ENCODE measurements around the gene TGM4. TPM values are rescaled to one million over a fixed set of nuclear protein-coding genes. Genes with fewer than 3 reads are reported as not detected.

TGM4 gene
- total and polyA plus RNA-seq, 2 donors (not counting 1 experiment from before 2014, with no cell fraction given), result not detected

GRCh38 chr3:44842376-44842775, 32.0 kb upstream of the TGM4 start:
- H3K4me3 Mint-ChIP-seq, result no peak overlapping the region
- no peaks in the 10 kb centered on the region for H3K27me3 Mint-ChIP-seq
- TF ChIP-seq EZH2 (IDR thresholded peaks at IDR 0.05; ENCODE audit: borderline replicate concordance, insufficient read depth, low read depth, low read length, poor library complexity, severe bottlenecking), result no peak
- ChIA-PET CTCF (no interaction called here), POLR2A (no interaction called here)
- Histone ChIP-seq H3K79me2 (ENCODE audit: control insufficient read depth, insufficient read depth, low read length) (no peaks in the 10 kb centered on the region), H3K36me3 (replicated peaks in 1 of 2; ENCODE audit: control extremely low read depth in 1 of 2, control insufficient read depth in 1 of 2, extremely low read depth in 1 of 2, insufficient read depth in 2 of 2, low read length in 1 of 2) (no peaks in the 10 kb centered on the region), H3K9ac (ENCODE audit: low read length) (no peak overlapping the region), H3K27me3 (replicated peaks in 1 of 4; ENCODE audit: control extremely low read depth in 1 of 4, control insufficient read depth in 3 of 4, insufficient read depth in 4 of 4, low read length in 3 of 4) (no peaks in the 10 kb centered on the region), H2AFZ (ENCODE audit: insufficient read depth, low read depth, low read length, poor library complexity, severe bottlenecking) (no peak overlapping the region), H3K4me2 (replicated peaks; ENCODE audit: low read depth, low read length, poor library complexity, severe bottlenecking) (no peak overlapping the region), H3K27ac (ENCODE audit: low read length in 2 of 2) (no peak overlapping the region), H3K4me1 (ENCODE audit: control insufficient read depth in 2 of 2, insufficient read depth in 2 of 2, low read length in 2 of 2) (no peaks in the 10 kb centered on the region), H3K9me3 (ENCODE audit: control extremely low read depth in 1 of 3, control insufficient read depth in 2 of 3, insufficient read depth in 1 of 3, low read length in 2 of 3) (peaks cover 1 to 8% (median 6%) of the 10 kb centered on the region in 3 donors), H4K20me1 (ENCODE audit: control insufficient read depth, insufficient read depth, low read length, poor library complexity, severe bottlenecking) (no peaks in the 10 kb centered on the region), H3K4me3 (ENCODE audit: control extremely low read depth in 1 of 5, extremely low read depth in 1 of 5, insufficient read depth in 1 of 5, low read depth in 2 of 5, low read length in 4 of 5) (no peak overlapping the region)
- WGBS (ENCODE audit: insufficient coverage), result no CpG with 5 or more reads among the region's 2 CpGs
- intact Hi-C loops (cut with micrococcal nuclease), result no loop called here
- no peak overlapping the region for H3K27ac Mint-ChIP-seq
- no peak for DNase-seq
- peaks cover 2% of the 10 kb centered on the region for H3K9me3 Mint-ChIP-seq (ENCODE audit: insufficient read depth)
- H3K4me1 Mint-ChIP-seq, result no peaks in the 10 kb centered on the region
- ATAC-seq (ENCODE audit: low read depth), result no peak

- no peaks in the 10 kb centered on the region for H3K9me3 Mint-ChIP-seq (ENCODE audit: insufficient read depth)
- TF ChIP-seq CTCF (IDR thresholded peaks at IDR 0.05) (no peak), EZH2 (IDR thresholded peaks at IDR 0.05; ENCODE audit: borderline replicate concordance, insufficient read depth, low read depth, low read length, poor library complexity, severe bottlenecking) (no peak)
- no peak overlapping the region for H3K4me2 ChIP-seq (replicated peaks; ENCODE audit: low read depth, low read length, poor library complexity, severe bottlenecking)
These were observed 28.6 kb upstream of the TGM4 start for GRCh38 chr3:44845528-44846520.

More at GRCh38 chr3:44845528-44846520, 28.6 kb upstream of the TGM4 start:
- Histone ChIP-seq H3K4me1 (ENCODE audit: control insufficient read depth in 2 of 2, insufficient read depth in 2 of 2, low read length in 2 of 2) (peaks cover 0 to 4% of the 10 kb centered on the region in 2 donors), H3K9ac (ENCODE audit: low read length) (no peak overlapping the region), H3K79me2 (ENCODE audit: control insufficient read depth, insufficient read depth, low read length) (no peaks in the 10 kb centered on the region), H4K20me1 (ENCODE audit: control insufficient read depth, insufficient read depth, low read length, poor library complexity, severe bottlenecking) (no peaks in the 10 kb centered on the region), H3K36me3 (replicated peaks in 1 of 2; ENCODE audit: control extremely low read depth in 1 of 2, control insufficient read depth in 1 of 2, extremely low read depth in 1 of 2, insufficient read depth in 2 of 2, low read length in 1 of 2) (no peaks in the 10 kb centered on the region), H3K9me3 (ENCODE audit: control extremely low read depth in 1 of 3, control insufficient read depth in 2 of 3, insufficient read depth in 1 of 3, low read length in 2 of 3) (no peaks in the 10 kb centered on the region), H3K4me3 (ENCODE audit: control extremely low read depth in 1 of 5, extremely low read depth in 1 of 5, insufficient read depth in 1 of 5, low read depth in 2 of 5, low read length in 4 of 5) (no peak overlapping the region), H2AFZ (ENCODE audit: insufficient read depth, low read depth, low read length, poor library complexity, severe bottlenecking) (no peak overlapping the region), H3K27me3 (replicated peaks in 1 of 4; ENCODE audit: control extremely low read depth in 1 of 4, control insufficient read depth in 3 of 4, insufficient read depth in 4 of 4, low read length in 3 of 4) (no peaks in the 10 kb centered on the region), H3K27ac (ENCODE audit: low read length in 2 of 2) (no peak overlapping the region)
- DNase-seq (no peak), ATAC-seq (ENCODE audit: low read depth) (no peak)
- no peak overlapping the region for H3K27ac Mint-ChIP-seq
- no peak overlapping the region for H3K4me3 Mint-ChIP-seq
- intact Hi-C loops (cut with micrococcal nuclease), result no loop called here
- no peaks in the 10 kb centered on the region for H3K27me3 Mint-ChIP-seq
- ChIA-PET CTCF (interaction anchor here (0.6 kb wide), 1 partner anchor 11 kb away, joined by 4 read pairs; no protein-coding TSS in a partner anchor), POLR2A (no interaction called here)
- H3K4me1 Mint-ChIP-seq, result peaks cover 2% of the 10 kb centered on the region
- 97% methylated on average over 4 of the region's 7 CpGs for WGBS (ENCODE audit: insufficient coverage)
